Esophagus muscularis mucosa (tissue), 4 donors: ENCODE measurements around the gene LTBR. TPM values are rescaled to one million over a fixed set of nuclear protein-coding genes. Genes with fewer than 3 reads are reported as not detected.

Experiments used
- DNase-seq: peaks from one replicate; pipeline ENCODE4 v3.0.0-alpha.2; 2017; ENCODE audit errors: extremely low spot score
- H3K27ac ChIP-seq, 4 donors: fragments of 200-600 bp; sonication (generic); replicated peaks in 1 of 4; 1 replicate in 3 of 4; 2 replicates in 1 of 4; pipeline ENCODE4 v1.5.1; 2016 to 2019; ENCODE audit warnings: mild to moderate bottlenecking in 1 of 4
- H3K27me3 ChIP-seq, 4 donors: fragments of 200-600 bp; sonication (generic); one replicate each; pipeline versions ENCODE4 v1.5.1 to v1.6.0; 2016 to 2019
- H3K36me3 ChIP-seq, 4 donors: fragments of 200-600 bp; sonication (generic); one replicate each; pipeline ENCODE4 v1.5.1; 2016 to 2019
- H3K4me1 ChIP-seq, 4 donors: fragments of 200-600 bp; sonication (generic); one replicate each; pipeline ENCODE4 v1.5.1; 2016 to 2019
- H3K4me3 ChIP-seq, 4 donors: fragments of 200-600 bp; sonication (generic); 1 replicate in 2 of 4; 2 replicates in 2 of 4; pipeline ENCODE4 v1.5.1; 2016 to 2019; ENCODE audit warnings: mild to moderate bottlenecking in 4 of 4, moderate library complexity in 1 of 4
- H3K9me3 ChIP-seq, 4 donors: fragments of 200-600 bp; sonication (generic); 1 replicate in 3 of 4; 2 replicates in 1 of 4; pipeline ENCODE4 v1.5.1; 2016 to 2019
- EP300 ChIP-seq: sonication (generic); formaldehyde crosslinking; IDR thresholded peaks from one replicate; pipeline ENCODE4 v1.6.1; 2017; ENCODE audit warnings: antibody characterized with exemption
- POLR2A ChIP-seq: fragments of 450-650 bp; IDR thresholded peaks from one replicate; pipeline ENCODE4 v1.6.1; 2017; ENCODE audit warnings: antibody characterized with exemption, moderate library complexity, mild to moderate bottlenecking, low read depth
- POLR2AphosphoS5 ChIP-seq, 2 donors: sonication (generic); formaldehyde crosslinking; IDR thresholded peaks; one replicate each; pipeline ENCODE4 v1.6.1; 2017; ENCODE audit warnings: antibody characterized with exemption in 2 of 2
- WGBS: methylation state at CpG from one replicate; pipeline ENCODE4 v1.1.5; 2018; 5-methylcytosine and 5-hydroxymethylcytosine counted together
- intact Hi-C: fragments of 100-400 bp; cut with DNase I; formaldehyde crosslinking; loops from one replicate; pipeline ENCODE4 v1.15.1; 2023
- small RNA-seq, 3 donors: library from RNA; depleted of rRNA; stranded (forward); fragments of <200 nt; gene quantifications; one replicate each; pipeline ENCODE3, GENCODE V24; 2016
- total RNA-seq, 4 donors: library from RNA; depleted of rRNA; stranded (reverse); fragments of >200 nt; gene quantifications; one replicate each; pipeline versions ENCODE4 v1.1.0 to v1.2.1, GENCODE V29; 2016
- TF ChIP-seq, protein P1 (sequence below), 3 experiments: fragments of 200-600 bp in 2 of 3; fragments of 450-650 bp in 1 of 3; sonication (generic) in 2 of 3; IDR thresholded peaks; one replicate each; pipeline ENCODE4 v1.5.1; 2017 to 2019; ENCODE audit warnings: antibody characterized with exemption in 3 of 3, mild to moderate bottlenecking in 2 of 3, moderate library complexity in 1 of 3

Gene LTBR
- total RNA-seq, 4 donors from 2014 or later: 117 to 144 (median 137) TPM

DNA sequence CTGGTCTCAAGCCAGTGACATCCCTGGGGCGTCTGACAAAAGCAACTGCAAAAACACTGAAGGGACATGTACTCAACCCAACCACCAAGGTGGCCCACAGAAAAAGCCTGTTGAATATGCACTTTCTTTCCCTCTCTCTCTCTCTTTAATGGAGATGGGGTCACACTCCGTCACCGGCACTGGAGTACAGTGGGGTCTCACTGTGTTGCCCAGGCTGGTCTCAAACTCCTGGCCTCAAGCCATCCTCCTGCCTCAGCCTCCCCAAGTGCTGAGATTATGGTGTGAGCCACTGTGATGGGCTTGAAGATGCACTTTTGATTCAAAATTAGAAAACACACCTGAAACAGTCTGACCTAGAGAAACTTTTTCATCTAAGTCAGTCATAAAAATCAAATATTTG is 53.6 kb downstream of the LTBR start:
- Histone ChIP-seq H3K4me1 (no peaks in the 10 kb centered on the region), H3K27ac (no peak overlapping the region), H3K9me3 (no peaks in the 10 kb centered on the region), H3K27me3 (no peaks in the 10 kb centered on the region), H3K36me3 (peaks cover 0 to 25% (median 8%) of the 10 kb centered on the region in 4 donors), H3K4me3 (no peak overlapping the region)
- DNase-seq: no peak
- 86% methylated on average over 3 of the region's 3 CpGs for WGBS
- intact Hi-C loops: no loop called here
- TF ChIP-seq, protein P1, sequence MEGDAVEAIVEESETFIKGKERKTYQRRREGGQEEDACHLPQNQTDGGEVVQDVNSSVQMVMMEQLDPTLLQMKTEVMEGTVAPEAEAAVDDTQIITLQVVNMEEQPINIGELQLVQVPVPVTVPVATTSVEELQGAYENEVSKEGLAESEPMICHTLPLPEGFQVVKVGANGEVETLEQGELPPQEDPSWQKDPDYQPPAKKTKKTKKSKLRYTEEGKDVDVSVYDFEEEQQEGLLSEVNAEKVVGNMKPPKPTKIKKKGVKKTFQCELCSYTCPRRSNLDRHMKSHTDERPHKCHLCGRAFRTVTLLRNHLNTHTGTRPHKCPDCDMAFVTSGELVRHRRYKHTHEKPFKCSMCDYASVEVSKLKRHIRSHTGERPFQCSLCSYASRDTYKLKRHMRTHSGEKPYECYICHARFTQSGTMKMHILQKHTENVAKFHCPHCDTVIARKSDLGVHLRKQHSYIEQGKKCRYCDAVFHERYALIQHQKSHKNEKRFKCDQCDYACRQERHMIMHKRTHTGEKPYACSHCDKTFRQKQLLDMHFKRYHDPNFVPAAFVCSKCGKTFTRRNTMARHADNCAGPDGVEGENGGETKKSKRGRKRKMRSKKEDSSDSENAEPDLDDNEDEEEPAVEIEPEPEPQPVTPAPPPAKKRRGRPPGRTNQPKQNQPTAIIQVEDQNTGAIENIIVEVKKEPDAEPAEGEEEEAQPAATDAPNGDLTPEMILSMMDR (IDR thresholded peaks at IDR 0.05): no peak
- TF ChIP-seq POLR2AphosphoS5 (IDR thresholded peaks at IDR 0.05): no peak
- no peak for TF ChIP-seq EP300
- TF ChIP-seq POLR2A: no peak

DNA sequence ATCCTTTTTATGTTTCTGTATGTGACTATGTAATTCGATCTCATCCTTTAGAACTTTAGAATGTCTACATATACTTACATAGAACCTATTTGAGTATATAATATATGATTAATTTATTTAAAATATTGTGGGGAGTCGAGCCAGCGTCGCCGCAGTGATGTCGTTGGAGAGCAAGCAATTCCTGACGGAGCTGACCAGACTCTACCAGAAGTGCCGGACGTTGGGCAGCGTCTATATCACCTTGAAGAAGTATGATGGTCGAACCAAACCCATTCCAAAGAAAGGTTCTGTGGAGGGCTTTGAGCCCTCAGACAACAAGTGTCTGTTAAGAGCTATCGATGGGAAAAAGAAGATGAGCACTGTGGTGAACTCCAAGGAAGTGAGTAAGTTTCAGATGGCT is 54.4 kb downstream of the LTBR start:
- H3K9me3 ChIP-seq: no peaks in the 10 kb centered on the region
- intact Hi-C loops: no loop called here
- peaks cover 0 to 33% (median 10%) of the 10 kb centered on the region in 4 donors for H3K36me3 ChIP-seq
- DNase-seq: no peak
- no peaks in the 10 kb centered on the region for H3K4me1 ChIP-seq
- TF ChIP-seq POLR2A (no peak), EP300 (no peak), POLR2AphosphoS5 (IDR thresholded peaks at IDR 0.05) (no peak)
- TF ChIP-seq, protein P1 (IDR thresholded peaks at IDR 0.05): no peak
- H3K27ac ChIP-seq: no peak overlapping the region
- 87% methylated on average over 12 of the region's 12 CpGs for WGBS
- H3K27me3 ChIP-seq: no peaks in the 10 kb centered on the region
- no peak overlapping the region for H3K4me3 ChIP-seq

DNA sequence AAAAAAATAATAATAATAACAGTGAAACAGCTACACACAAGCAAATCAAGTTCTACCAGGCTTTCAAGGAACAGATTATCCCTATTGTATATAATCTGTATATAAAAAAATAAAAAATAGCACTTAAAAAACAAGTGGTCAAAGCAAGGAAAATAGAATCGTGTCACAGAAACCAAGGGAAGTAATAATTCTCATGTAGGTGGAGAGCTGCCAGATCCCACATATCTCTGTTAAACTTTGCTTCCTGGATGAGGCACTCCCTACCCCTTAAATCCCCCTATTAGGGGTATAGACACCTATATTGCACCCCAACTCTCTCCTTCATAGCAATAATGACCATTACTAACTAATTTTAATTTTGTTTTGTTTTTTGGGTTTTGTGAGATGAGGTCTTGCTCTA is 56.4 kb downstream of the LTBR start:
- intact Hi-C loops: no loop called here
- 46% methylated on average over 1 of the region's 1 CpG for WGBS
- no peak overlapping the region for H3K27ac ChIP-seq
- no peak for TF ChIP-seq POLR2A
- TF ChIP-seq, protein P1 (IDR thresholded peaks at IDR 0.05): no peak
- no peak for TF ChIP-seq EP300
- TF ChIP-seq POLR2AphosphoS5 (IDR thresholded peaks at IDR 0.05): no peak
- H3K4me3 ChIP-seq: no peak overlapping the region
- H3K4me1 ChIP-seq: no peaks in the 10 kb centered on the region
- no peaks in the 10 kb centered on the region for H3K27me3 ChIP-seq
- no peak for DNase-seq
- no peaks in the 10 kb centered on the region for H3K9me3 ChIP-seq
- peaks cover 0 to 53% (median 18%) of the 10 kb centered on the region in 4 donors for H3K36me3 ChIP-seq

Small RNAs within 50 kb of the gene (small RNA-seq; reads per million reads assigned to genes)
- 0 reads per million in 3 donors for gene RN7SL391P

Other genes with a start within 250 kb of the LTBR start
- gene CD9, start 183.8 kb upstream of the LTBR start, total RNA-seq: 100 to 1,000 TPM; 349 to 416 (median 399) TPM
- under 1 TPM in 2 of 4 donors, not detected in 2; 0.52 to 0.75 TPM for gene PLEKHG6, start 73.5 kb upstream of the LTBR start, total RNA-seq
- gene TNFRSF1A, start 42.1 kb upstream of the LTBR start, total RNA-seq: 100 to 1,000 TPM; 146 to 464 (median 247) TPM
- gene SCNN1A, start 8.6 kb upstream of the LTBR start, total RNA-seq: 1 to 10 TPM in 3 of 4 donors, under 1 TPM in 1; 0.83 to 3.3 (median 1.8) TPM
- under 1 TPM in 1 of 4 donors, not detected in 3; 0.66 TPM for gene CD27, start 60.8 kb downstream of the LTBR start, total RNA-seq
- 10 to 100 TPM; 12.4 to 25.8 (median 22.5) TPM for gene TAPBPL, start 67.9 kb downstream of the LTBR start, total RNA-seq
- gene VAMP1, start 86.5 kb downstream of the LTBR start, total RNA-seq: 1 to 10 TPM; 4.5 to 8.7 (median 6.7) TPM
- gene MRPL51, start 109.1 kb downstream of the LTBR start, total RNA-seq: 100 to 1,000 TPM in 1 of 4 donors, 10 to 100 TPM in 3; 62.3 to 105 (median 81.3) TPM
- gene NCAPD2, start 109.9 kb downstream of the LTBR start, total RNA-seq: 10 to 100 TPM; 13.9 to 26.1 (median 24.7) TPM
- 1,000 to 10,000 TPM; 2,279 to 3,578 (median 2,742) TPM for gene GAPDH, start 150.4 kb downstream of the LTBR start, total RNA-seq
- 10 to 100 TPM; 12.1 to 26.2 (median 20.8) TPM for gene IFFO1, start 171.9 kb downstream of the LTBR start, total RNA-seq
- gene NOP2, start 184.1 kb downstream of the LTBR start, total RNA-seq: 10 to 100 TPM; 17.9 to 32.3 (median 19.5) TPM
- gene CHD4, start 223.2 kb downstream of the LTBR start, total RNA-seq: 100 to 1,000 TPM; 189 to 226 (median 218) TPM